Sigmoid colon (tissue), 4 donors: Measurements from ENCODE around the gene KIF5C.

ENCODE experiments used
- CTCF ChIP-seq, 4 experiments: fragments of 450-650 bp in 3 of 4; fragments of 200-600 bp in 1 of 4; IDR thresholded peaks; one replicate each; pipeline ENCODE4 v1.5.1; 2016 to 2019; ENCODE audit warnings: antibody characterized with exemption in 4 of 4, mild to moderate bottlenecking in 3 of 4, moderate library complexity in 2 of 4
- EP300 ChIP-seq, 4 donors: sonication (generic); formaldehyde crosslinking; IDR thresholded peaks; one replicate each; pipeline ENCODE4 v1.6.1; 2017; ENCODE audit warnings: antibody characterized with exemption in 4 of 4
- POLR2A ChIP-seq, 2 donors: fragments of 450-650 bp; IDR thresholded peaks; one replicate each; pipeline ENCODE4 v1.6.1; 2016; ENCODE audit warnings: antibody characterized with exemption in 2 of 2, mild to moderate bottlenecking in 2 of 2, moderate library complexity in 2 of 2
- POLR2AphosphoS5 ChIP-seq, 4 donors: sonication (generic); formaldehyde crosslinking; IDR thresholded peaks; one replicate each; pipeline ENCODE4 v1.6.1; 2017; ENCODE audit warnings: antibody characterized with exemption in 4 of 4

- no peak for TF ChIP-seq EP300 (IDR thresholded peaks at IDR 0.05)
- TF ChIP-seq POLR2AphosphoS5 (IDR thresholded peaks at IDR 0.05), result no peak
- no peak for TF ChIP-seq CTCF (IDR thresholded peaks at IDR 0.05)
- no peak for TF ChIP-seq POLR2A (IDR thresholded peaks at IDR 0.05)
These were observed 21.6 kb upstream of the KIF5C start for GRCh38 chr2:148853458-148853857.
